HG03432 (cell line): Measurements from ENCODE around the gene ERBB3.

Experiments
- ATAC-seq: cut with Tn5 transposase; IDR thresholded peaks from one replicate; pipeline ENCODE4 v1.9.1; 2021; ENCODE audit warnings: mild to moderate bottlenecking, moderate library complexity; ENCODE audit not compliant: unreplicated experiment

The ERBB3 gene

DNA sequence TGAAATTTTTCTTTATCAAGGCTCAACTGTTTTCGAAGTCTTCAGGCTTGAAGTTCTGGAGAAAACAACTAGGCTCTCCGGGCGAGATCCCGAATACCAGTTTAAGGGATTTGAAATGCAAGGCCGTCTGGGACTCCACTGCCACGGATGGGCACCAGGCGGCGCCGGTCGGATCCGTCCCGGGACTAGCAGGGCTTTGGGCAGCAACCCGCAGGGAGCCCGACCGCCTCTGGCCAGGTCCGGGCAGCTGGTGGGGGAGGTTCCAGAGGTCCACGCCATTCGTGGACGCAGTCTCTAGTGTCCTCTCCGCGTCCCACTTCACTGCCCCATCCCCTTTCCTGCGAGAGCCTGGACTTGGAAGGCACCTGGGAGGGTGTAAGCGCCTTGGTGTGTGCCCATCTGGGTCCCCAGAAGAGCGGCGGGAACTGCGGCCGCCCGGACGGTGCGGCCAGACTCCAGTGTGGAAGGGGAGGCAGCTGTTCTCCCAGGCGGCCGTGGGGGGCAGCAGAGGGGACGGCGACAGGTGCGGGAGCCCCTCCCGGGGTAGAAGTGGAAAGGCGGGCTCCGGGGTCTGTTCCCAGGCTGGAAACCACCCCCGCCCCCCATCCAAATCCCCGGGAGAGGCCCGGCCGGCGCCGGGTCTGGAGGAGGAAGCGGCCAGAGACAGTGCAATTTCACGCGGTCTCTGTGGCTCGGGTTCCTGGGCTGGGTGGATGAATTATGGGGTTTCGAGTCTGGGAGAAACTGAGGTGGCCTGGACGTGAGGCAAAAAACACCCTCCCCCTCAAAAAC, 838 bp upstream of the ERBB3 start:
- peak; percentile 74 for ATAC-seq

DNA sequence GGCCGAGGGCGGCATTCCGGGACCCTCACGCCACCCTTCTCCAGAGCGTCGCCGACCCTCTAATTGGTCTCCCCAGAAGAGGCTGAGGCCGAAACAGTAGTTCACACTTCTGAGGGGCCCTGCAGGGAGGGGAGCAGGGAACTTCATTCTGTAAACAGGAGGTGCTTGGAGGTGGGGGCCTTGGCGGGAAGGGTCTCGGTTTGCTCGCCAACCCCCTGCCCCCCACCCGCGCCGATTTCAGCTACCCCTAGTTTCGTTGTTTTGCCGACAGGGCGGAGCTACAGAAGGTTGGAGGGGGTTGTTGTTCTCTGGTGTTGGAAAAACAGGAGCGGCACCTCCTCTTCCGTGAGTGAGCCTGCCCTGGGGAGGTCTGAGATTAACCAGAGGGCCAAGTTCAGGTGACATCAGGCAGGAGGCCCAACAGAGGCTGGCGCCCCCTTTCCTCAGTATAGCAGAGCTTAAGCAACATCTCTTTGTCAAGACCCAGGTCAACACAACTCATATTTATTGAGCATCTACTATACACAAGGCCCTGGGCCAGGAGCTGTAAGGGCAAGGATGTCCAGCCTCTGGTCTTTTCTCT, 682 bp downstream of the ERBB3 start:
- no peak for ATAC-seq

DNA sequence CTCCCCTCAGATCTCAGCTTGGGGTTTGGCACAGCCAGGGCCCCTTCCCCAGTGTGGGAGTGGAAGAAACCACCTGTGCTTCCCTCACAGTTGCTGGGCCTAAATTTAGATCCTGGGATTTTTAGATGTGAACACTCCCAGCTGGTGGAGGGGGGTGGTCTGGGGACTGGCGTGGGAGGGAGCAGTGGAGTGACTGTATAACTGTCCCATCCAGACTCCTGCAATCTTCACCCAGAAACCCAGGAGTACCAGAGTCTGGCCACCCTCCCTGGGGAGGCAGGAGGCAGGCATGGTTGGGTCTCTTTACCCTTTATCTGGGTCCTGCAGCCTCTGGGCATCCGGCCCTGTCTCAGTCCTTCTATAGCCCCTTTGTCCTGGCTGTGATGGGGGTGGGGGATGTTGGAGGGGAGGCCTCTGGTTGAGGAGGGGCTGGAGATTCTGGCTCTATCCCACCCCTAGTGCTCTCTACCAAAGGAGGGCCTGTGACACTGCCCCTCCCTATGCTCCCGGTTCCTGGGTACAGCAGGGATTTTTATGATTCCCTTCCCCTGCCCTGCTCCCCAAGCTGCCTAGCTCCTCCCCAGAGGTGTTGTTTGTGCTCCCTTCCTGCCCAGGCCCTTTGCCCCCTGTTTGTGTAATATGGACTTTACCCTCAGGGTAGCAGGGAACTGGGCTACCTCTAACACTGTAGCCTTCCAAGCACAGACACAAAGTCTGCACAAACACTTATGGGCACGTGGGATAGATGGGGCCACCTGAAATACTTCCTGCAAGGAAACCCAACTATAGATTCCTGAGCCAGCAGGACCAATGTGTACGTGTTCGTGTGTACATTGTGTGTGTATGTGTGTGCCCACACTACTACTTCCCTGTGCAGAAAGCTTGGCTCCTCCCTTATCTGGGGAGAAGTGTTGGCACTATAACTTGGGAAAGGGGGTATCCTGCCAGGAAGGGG, 1.7 kb downstream of the ERBB3 start:
- no peak for ATAC-seq

DNA sequence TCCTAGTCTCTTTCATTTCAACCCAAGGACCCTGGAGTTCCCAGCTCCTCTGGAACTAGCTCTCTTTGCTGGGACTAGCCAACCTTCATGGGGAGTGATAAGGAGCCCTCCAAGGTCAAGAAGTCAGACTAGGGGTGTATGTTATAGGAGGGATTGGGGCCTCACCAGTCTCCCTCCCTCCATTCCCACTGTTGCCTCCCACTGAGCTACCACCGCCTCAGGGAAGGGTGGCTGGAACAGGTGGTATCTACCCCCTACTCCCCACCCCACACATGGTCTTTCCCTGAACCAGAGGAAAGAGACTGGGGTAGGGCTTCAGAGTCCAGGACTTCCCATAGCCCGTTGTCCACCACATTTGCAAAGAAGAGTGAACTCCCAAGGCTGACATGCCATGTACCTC, 2.4 kb downstream of the ERBB3 start:
- no peak for ATAC-seq

DNA sequence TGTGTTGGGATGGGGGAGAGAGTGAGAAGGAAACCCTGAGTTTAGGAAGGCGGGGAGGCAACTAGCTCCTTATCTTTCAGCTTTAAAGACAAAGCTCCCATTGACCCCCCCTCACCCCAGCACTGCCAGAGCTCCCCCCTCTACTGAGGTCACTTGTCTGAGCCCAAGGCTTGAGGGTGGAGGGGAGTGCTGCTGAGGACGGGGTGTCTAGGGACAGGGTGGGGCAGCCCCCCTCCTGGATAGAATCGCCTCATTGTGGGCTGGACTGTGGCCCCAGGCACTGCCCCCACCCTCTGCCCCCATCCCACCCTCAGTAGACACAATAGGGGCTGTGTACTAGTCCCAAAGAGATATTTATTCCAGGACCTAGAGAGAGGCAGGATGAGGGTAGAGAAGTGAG, 3.0 kb downstream of the ERBB3 start:
- ATAC-seq, result no peak

DNA sequence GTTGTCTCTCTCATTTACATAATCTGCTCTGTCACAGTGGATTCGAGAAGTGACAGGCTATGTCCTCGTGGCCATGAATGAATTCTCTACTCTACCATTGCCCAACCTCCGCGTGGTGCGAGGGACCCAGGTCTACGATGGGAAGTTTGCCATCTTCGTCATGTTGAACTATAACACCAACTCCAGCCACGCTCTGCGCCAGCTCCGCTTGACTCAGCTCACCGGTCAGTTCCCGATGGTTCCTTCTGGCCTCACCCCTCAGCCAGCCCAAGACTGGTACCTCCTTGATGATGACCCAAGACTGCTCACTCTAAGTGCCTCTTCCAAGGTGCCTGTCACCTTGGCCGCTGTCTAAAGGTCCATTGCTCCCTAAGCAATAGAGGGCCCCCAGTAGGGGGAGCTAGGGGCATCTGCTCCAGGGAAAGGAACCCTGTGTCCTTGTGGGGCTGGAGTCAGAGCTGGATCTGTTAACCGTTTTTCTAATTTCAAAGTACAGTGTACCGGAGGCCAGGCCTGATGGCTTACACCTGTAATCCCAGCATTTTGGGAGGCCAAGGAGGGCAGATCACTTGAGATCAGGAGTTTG, 5.1 kb downstream of the ERBB3 start:
- ATAC-seq, result no peak

DNA sequence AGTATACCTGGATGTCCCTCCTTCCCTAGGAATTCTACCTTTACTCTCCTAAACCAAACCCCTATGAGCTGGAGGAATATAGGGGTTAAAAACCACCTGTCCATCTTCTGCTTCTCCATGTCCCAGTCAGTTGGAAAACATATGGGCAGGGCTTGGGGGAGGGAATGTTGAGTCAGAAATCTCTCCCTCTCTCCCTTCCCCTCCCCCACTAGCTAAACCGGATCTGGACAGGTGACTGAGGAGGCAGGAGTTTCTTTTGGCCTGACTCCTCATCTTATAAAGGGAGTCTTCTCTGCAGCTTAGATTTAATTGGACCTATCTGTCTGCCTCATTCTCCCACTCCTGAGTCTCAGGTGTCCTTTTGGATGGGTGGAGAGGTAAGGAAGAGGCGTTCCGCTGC, 6.1 kb downstream of the ERBB3 start:
- no peak for ATAC-seq

DNA sequence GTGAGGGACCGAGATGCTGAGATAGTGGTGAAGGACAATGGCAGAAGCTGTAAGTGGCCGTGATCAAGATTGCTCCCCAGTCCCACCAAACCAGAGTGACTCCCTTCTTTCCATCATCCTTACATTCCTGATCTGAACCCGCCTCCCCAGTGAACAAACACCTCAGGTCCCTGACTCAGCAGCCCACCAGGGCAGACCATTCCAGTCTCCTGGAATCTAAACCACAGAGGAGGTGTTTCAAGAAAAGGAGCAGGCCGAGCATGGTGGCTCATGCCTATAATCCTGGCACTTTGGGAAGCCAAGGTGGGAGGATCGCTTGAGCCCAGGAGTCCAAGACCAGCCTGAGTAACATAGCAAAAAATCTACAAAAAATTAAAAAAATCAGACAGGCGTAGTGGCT, 6.6 kb downstream of the ERBB3 start:
- no peak for ATAC-seq

DNA sequence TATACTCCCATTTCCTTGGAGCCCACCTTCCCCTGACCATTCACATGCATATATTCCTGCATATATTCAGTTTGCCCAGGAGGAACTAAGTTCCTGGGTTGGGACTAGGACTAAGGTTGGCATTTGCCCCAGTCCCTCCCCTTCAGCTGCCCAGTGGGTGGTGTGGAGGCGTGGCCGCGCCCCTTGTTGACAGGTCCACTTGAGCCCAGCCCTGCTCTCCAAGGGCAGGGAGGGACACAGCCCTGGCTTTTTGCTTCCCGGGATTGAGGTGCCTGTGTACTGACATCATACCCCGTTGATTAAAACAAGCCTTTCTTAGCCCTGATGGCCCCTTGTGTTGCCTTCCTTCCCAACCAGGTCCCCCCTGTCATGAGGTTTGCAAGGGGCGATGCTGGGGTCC, 7.3 kb downstream of the ERBB3 start:
- ATAC-seq, result no peak

DNA sequence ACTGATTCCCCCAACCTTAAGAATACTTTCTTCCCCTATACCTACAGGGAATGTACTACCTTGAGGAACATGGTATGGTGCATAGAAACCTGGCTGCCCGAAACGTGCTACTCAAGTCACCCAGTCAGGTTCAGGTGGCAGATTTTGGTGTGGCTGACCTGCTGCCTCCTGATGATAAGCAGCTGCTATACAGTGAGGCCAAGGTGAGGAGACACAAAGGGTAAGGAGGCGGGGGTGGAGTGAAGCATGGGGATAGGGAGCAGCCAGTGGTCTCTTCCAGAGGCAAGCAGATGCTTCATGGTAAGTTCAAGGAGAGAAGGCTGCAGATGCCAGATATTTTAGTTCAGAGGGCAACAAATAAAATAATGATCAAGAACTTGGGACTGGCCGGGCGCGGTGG, 17.8 kb downstream of the ERBB3 start:
- no peak for ATAC-seq

DNA sequence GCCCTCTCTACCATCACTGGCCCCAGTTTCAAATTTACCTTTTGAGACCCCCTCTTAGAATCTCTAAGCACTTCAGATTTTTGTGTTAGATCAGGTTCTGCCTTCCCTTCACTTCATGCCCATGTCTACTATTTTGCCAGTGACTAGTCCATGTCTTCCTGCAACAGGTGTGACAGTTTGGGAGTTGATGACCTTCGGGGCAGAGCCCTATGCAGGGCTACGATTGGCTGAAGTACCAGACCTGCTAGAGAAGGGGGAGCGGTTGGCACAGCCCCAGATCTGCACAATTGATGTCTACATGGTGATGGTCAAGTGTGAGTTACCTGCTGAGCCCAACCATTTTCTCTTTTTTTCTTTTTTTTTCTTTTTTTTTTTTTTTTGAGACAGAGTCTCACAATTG, 18.6 kb downstream of the ERBB3 start:
- ATAC-seq, result no peak

DNA sequence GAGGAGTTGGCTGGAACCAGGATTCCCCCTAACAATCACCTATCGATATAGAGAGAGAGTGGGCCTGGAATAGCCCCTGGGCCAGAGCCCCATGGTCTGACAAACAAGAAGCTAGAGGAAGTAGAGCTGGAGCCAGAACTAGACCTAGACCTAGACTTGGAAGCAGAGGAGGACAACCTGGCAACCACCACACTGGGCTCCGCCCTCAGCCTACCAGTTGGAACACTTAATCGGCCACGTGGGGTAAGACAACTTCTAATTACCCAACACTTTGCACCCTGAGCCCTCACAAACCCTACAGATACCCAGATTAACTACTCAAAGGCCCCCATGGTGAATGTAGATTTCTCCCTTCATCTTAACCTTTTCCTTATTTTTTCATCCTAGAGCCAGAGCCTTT, 19.8 kb downstream of the ERBB3 start:
- ATAC-seq, result no peak

DNA sequence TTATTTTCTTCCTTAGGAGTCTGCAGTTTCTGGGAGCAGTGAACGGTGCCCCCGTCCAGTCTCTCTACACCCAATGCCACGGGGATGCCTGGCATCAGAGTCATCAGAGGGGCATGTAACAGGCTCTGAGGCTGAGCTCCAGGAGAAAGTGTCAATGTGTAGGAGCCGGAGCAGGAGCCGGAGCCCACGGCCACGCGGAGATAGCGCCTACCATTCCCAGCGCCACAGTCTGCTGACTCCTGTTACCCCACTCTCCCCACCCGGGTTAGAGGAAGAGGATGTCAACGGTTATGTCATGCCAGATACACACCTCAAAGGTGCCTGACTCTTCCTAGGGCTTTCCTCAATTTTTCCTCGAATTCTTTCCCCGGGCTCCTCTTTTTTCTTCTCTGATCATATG, 21.1 kb downstream of the ERBB3 start:
- no peak for ATAC-seq

DNA sequence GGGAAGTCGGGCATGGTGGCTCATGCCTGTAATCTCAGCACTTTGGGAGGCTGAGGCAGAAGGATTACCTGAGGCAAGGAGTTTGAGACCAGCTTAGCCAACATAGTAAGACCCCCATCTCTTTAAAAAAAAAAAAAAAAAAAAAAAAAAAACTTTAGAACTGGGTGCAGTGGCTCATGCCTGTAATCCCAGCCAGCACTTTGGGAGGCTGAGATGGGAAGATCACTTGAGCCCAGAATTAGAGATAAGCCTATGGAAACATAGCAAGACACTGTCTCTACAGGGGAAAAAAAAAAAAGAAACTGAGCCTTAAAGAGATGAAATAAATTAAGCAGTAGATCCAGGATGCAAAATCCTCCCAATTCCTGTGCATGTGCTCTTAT, 22.7 kb downstream of the ERBB3 start:
- no peak for ATAC-seq

DNA sequence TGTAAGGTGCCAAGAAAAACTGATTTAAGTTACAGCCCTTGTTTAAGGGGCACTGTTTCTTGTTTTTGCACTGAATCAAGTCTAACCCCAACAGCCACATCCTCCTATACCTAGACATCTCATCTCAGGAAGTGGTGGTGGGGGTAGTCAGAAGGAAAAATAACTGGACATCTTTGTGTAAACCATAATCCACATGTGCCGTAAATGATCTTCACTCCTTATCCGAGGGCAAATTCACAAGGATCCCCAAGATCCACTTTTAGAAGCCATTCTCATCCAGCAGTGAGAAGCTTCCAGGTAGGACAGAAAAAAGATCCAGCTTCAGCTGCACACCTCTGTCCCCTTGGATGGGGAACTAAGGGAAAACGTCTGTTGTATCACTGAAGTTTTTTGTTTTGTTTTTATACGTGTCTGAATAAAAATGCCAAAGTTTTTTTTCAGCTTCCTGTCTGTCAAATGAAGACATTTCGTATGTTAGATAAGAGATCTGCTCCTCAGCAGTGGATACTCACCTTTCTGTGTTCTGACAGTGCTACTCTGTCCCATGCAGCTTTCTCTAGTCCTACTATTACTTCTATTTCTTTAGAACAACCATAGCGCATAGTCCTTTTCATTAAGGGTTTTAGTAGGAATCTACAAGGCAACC, 23.2 kb downstream of the ERBB3 start:
- no peak for ATAC-seq

DNA sequence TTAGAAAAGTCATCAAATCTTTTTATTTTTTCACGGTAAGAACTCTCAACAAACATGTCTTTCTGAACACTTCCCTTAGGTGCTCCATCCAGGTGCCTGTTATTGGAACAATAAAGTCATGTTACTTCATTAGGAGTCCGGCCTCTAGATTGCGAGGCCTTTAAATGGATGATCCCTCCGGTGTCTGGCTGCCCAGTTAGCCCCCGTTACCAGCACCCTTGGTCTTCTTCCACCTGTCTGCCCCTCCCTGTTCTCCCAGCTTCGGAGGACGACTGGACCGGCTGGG, 23.8 kb downstream of the ERBB3 start:
- ATAC-seq, result no peak

DNA sequence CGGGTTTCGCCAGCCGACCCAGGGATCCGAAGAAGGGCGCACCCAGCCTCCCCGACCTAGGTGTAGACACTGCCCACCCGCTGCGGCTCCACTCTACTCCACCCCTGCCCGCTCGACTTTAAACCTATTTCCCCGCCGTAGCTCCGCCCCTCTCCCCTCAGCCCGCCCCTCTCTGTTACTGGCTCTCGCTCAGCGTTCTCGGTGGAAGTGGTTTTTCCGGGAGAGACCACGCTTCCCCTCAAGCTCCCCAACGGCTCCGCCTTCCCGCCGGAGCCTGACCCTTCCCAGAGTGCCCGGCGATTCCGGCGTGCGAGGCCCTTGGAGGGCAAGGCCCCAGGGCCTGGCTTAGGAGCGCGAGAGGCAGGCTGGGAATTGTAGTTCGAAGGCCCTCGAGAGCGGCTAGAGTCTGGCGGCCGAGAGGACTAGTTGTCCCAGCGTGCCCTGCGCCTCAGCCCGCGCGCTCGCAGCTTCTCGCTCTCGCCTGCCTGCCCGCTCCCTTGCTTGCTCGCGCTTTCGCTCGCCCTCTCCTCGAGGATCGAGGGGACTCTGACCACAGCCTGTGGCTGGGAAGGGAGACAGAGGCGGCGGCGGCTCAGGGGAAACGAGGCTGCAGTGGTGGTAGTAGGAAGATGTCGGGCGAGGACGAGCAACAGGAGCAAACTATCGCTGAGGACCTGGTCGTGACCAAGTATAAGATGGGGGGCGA, 24.3 kb downstream of the ERBB3 start, which contains the start of gene PA2G4:
Gene PA2G4 (plus strand): TSS at position 451 of the 706 bp plus-strand sequence. CDS start 179 bp downstream, at position 630.
- peak; percentile 96 for ATAC-seq

DNA sequence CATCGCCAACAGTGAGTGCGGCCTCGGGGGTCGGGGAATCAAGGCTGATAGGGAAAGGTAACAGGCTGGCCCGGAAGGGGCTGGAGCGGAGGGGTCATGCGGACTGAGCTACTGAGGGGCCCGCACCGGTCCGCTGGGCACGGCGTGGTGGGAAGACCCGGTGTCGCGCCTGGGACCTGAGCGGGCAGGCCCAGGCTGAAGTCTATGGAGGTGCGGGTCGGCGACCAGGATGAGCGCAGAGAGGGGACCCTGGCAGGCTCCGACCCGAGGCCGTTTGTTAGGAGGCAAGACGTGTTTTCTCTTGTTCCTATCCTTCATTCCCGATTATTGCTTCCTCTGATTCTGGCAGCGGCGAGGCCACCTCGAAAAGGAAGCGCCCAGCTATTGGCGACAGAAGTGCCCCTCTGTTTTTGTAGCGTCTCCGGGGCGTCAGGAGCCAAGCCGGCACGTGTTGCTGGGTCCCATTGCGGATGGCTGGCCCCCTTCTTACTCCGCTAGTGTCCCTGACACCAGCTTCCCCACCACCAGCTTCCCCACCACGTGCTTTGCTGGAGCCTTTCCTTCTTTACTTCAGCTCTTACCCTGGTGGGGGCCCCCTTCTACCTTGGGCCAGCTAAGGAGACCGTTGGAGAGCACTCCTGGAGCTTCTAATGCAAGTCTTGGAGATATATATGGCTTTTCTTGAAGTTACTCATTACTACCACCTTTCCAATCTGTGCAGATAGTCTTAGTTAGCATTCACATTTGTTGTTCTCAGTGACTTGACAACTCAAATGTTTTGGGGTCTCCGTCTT, 25.0 kb downstream of the ERBB3 start:
- ATAC-seq, result peak; percentile 15

DNA sequence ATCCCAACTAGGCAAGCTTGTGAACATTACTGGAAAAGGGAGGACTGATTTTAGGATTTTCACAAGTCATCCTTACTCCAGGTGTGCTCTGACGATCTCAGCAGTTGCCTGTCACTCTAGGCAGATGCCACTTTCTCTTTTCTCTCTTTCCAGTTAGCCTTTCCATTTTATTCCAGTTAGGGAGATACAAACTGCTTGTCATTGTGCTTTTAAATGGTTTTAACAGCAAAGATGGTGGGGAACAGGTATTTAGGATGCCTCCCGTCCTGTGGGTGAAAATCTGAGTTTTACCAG, 25.6 kb downstream of the ERBB3 start:
- ATAC-seq, result no peak

DNA sequence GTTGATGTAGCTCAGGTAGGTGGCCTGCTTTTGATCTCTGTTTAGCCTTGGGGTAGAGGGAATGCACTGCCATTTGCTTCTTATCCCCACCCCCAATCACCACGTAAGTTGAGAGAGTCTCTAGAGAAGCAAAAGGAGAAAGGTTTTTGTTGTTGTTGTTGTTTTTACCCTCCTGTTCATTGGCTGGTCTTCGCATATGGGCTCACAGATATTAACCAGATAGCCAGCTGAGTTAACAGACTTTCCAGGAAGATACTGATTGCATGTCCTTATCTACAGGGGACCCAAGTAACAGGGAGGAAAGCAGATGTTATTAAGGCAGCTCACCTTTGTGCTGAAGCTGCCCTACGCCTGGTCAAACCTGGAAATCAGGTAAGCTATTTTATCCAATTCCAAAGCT, 27.3 kb downstream of the ERBB3 start:
- ATAC-seq, result no peak
